ENCODE results near the gene PSG3.
"Not testable (repeated sequence)": the region's sequence is repeated elsewhere in the genome, so short reads cannot be mapped to it uniquely, and the experiment has no call there.

Gene PSG3

GRCh38 chr19:42695811-42696503 is 44.3 kb downstream of the PSG3 start:
- no peak for DNase-seq (ENCODE audit: low spot score)

GRCh38 chr19:42693760-42694350 is 46.4 kb downstream of the PSG3 start:
- DNase-seq (ENCODE audit: low spot score), result peak; percentile 5

GRCh38 chr19:42683917-42684513 is 56.3 kb downstream of the PSG3 start:
- peak; percentile 32 for DNase-seq (ENCODE audit: low spot score)

DNA sequence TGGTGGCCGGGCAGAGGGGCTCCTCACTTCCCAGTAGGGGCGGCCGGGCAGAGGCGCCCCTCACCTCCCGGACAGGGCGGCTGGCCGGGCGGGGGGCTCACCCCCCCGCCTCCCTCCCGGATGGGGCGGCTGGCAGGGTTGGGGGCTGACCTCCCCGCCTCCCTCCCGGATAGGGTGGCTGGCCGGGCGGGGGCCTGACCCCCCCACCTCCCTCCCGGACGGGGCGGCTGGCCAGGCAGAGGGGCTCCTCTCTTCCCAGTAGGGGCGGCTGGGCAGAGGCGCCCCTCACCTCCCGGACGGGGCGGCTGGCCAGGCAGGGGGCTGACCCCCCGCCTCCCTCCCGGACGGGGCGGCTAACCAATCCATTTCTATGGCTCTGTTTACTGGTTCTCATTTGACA is 64.0 kb downstream of the PSG3 start:
- not testable (repeated sequence) for DNase-seq (ENCODE audit: low spot score)

DNA sequence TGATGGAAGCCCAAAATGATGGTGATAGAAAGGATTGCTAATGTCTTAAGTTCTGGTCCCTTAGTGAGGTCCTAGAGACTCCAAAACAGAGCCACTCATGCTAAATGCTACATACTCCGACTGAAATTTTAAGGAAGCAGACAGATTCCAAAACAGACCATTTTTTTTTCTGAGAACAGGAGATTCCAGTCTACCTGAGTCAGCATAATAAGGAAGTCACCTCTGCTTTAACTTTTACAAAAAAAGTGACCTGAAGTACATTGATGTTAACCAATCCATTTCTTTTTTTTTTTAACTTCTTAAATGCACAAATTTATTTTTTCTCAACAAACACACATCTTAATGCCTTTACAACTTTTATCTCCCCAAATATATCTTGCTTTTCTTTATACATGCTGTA is 65.7 kb downstream of the PSG3 start:
- not testable (repeated sequence) for DNase-seq (ENCODE audit: low spot score)

Measured in activated CD4-positive, alpha-beta T cell treated with anti-CD3 and anti-CD28 coated beads, Interleukin-2, Interleukin-4, amounts not matched to agents 100 ng/mL and 50 ng/mL, durations not matched to agents 16 hours and 8 hours (primary cell).